Measurements from ENCODE around the gene PSMC3IP.
"Not testable (repeated sequence)": the region's sequence is repeated elsewhere in the genome, so short reads cannot be mapped to it uniquely, and the experiment has no call there.

PSMC3IP gene

DNA sequence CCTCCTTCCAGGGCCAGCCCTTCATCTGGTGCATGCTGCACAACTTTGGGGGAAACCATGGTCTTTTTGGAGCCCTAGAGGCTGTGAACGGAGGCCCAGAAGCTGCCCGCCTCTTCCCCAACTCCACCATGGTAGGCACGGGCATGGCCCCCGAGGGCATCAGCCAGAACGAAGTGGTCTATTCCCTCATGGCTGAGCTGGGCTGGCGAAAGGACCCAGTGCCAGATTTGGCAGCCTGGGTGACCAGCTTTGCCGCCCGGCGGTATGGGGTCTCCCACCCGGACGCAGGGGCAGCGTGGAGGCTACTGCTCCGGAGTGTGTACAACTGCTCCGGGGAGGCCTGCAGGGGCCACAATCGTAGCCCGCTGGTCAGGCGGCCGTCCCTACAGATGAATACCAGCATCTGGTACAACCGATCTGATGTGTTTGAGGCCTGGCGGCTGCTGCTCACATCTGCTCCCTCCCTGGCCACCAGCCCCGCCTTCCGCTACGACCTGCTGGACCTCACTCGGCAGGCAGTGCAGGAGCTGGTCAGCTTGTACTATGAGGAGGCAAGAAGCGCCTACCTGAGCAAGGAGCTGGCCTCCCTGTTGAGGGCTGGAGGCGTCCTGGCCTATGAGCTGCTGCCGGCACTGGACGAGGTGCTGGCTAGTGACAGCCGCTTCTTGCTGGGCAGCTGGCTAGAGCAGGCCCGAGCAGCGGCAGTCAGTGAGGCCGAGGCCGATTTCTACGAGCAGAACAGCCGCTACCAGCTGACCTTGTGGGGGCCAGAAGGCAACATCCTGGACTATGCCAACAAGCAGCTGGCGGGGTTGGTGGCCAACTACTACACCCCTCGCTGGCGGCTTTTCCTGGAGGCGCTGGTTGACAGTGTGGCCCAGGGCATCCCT lies 34.1 kb downstream of the PSMC3IP start:
- no peak overlapping the region for H3K27ac ChIP-seq
- no peak overlapping the region for H2AFZ ChIP-seq
- no peaks in the 10 kb centered on the region for H3K79me2 ChIP-seq
- no peaks in the 10 kb centered on the region for H3K9me3 ChIP-seq (ENCODE audit: control insufficient read depth, low read length)
- H3K27me3 ChIP-seq (ENCODE audit: control insufficient read depth, insufficient read depth, low read length) = no peaks in the 10 kb centered on the region
- no peaks in the 10 kb centered on the region for H3K4me1 ChIP-seq
- no peak overlapping the region for H3K4me3 ChIP-seq (ENCODE audit: low read depth, low read length)
- no peaks in the 10 kb centered on the region for H3K36me3 ChIP-seq (ENCODE audit: control insufficient read depth, insufficient read depth, low read length)
- H3K4me2 ChIP-seq (ENCODE audit: low read length) = no peak overlapping the region
- no peak overlapping the region for H3K9ac ChIP-seq
- TF ChIP-seq, protein P1, sequence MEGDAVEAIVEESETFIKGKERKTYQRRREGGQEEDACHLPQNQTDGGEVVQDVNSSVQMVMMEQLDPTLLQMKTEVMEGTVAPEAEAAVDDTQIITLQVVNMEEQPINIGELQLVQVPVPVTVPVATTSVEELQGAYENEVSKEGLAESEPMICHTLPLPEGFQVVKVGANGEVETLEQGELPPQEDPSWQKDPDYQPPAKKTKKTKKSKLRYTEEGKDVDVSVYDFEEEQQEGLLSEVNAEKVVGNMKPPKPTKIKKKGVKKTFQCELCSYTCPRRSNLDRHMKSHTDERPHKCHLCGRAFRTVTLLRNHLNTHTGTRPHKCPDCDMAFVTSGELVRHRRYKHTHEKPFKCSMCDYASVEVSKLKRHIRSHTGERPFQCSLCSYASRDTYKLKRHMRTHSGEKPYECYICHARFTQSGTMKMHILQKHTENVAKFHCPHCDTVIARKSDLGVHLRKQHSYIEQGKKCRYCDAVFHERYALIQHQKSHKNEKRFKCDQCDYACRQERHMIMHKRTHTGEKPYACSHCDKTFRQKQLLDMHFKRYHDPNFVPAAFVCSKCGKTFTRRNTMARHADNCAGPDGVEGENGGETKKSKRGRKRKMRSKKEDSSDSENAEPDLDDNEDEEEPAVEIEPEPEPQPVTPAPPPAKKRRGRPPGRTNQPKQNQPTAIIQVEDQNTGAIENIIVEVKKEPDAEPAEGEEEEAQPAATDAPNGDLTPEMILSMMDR (IDR thresholded peaks at IDR 0.05) = no peak

DNA sequence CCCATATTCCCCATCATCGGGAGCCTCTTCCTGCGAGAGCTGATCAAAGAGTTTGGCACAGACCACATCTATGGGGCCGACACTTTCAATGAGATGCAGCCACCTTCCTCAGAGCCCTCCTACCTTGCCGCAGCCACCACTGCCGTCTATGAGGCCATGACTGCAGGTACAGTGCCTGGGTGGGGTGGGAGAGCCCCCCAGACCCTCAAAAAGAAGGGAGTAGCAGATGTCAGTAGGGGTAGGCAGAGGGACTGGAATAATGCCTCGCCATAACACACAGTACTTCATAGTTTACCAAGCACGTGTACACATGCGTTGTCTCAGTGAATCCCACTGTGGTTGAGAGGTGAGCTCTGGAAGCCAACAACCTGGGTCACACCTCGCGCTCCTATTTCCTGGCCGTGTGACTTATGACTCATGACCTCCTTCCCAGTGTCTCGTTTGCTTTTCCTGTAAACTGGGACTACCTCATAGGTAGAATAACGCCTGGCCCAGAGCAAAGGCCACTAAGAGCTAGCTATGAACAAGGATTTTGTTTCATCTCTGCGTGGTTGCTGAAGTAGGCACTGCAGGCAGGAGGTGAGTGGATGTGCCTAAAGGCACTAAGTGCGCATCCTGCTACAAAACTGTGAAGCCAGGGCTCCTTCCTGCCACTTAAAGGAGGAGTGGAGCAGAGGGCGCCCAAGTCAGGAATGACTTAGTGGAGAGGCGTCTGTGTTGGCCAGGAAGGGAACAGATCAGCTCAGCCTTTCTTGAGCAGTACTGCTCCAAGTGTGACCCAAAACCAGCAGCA lies 36.3 kb downstream of the PSMC3IP start:
- H3K79me2 ChIP-seq = no peaks in the 10 kb centered on the region
- H3K9me3 ChIP-seq (ENCODE audit: control insufficient read depth, low read length) = no peaks in the 10 kb centered on the region
- H3K4me2 ChIP-seq (ENCODE audit: low read length) = no peak overlapping the region
- no peak overlapping the region for H3K9ac ChIP-seq
- H3K36me3 ChIP-seq (ENCODE audit: control insufficient read depth, insufficient read depth, low read length) = no peaks in the 10 kb centered on the region
- no peaks in the 10 kb centered on the region for H3K27me3 ChIP-seq (ENCODE audit: control insufficient read depth, insufficient read depth, low read length)
- H3K4me3 ChIP-seq (ENCODE audit: low read depth, low read length) = no peak overlapping the region
- H2AFZ ChIP-seq = no peak overlapping the region
- TF ChIP-seq, protein P1 (IDR thresholded peaks at IDR 0.05) = no peak
- H3K4me1 ChIP-seq = no peaks in the 10 kb centered on the region
- no peak overlapping the region for H3K27ac ChIP-seq

DNA sequence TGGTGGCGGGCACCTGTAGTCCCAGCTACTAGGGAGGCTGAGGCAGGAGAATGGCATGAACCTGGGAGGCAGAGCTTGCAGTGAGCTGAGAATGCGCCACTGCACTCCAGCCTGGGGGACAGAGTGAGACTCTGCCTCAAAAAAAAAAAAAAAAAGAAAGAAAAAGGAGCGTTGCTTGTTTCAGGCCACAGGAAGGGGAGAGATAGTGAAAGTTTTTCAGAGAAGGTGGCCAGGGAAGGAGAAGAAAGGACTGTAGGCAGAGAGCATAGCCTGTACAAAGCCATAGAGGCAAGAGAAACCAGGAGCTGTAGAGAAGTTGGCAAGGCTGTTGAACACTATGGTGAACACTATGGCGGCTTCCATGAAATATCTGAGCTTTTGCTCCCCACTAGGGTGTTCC lies 37.0 kb downstream of the PSMC3IP start:
- not testable (repeated sequence) for H3K9me3 ChIP-seq (ENCODE audit: control insufficient read depth, low read length); H3K4me1 ChIP-seq; H3K9ac ChIP-seq; H3K36me3 ChIP-seq (ENCODE audit: control insufficient read depth, insufficient read depth, low read length); H3K4me3 ChIP-seq (ENCODE audit: low read depth, low read length); H3K27me3 ChIP-seq (ENCODE audit: control insufficient read depth, insufficient read depth, low read length); H3K4me2 ChIP-seq (ENCODE audit: low read length); H2AFZ ChIP-seq; H3K27ac ChIP-seq; H3K79me2 ChIP-seq

DNA sequence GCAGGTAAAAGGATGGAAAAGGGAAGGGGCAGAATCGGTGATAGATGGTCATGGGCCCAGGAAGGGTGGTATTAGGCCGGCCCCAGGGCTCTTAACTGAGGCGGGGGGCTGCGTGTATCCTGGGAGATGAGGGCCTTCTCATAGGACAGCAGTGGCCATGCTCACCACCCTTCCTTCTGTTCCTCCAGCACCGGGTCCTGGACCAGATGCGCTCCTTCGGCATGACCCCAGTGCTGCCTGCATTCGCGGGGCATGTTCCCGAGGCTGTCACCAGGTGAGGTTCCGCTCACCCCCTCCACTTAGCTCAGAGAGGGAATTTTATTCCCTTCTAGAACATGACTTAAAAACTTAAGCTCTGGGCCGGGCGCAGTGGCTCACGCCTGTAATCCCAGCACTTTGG lies 39.0 kb downstream of the PSMC3IP start:
- TF ChIP-seq, protein P1 (IDR thresholded peaks at IDR 0.05) = no peak
- no peaks in the 10 kb centered on the region for H3K27me3 ChIP-seq (ENCODE audit: control insufficient read depth, insufficient read depth, low read length)
- no peaks in the 10 kb centered on the region for H3K36me3 ChIP-seq (ENCODE audit: control insufficient read depth, insufficient read depth, low read length)

DNA sequence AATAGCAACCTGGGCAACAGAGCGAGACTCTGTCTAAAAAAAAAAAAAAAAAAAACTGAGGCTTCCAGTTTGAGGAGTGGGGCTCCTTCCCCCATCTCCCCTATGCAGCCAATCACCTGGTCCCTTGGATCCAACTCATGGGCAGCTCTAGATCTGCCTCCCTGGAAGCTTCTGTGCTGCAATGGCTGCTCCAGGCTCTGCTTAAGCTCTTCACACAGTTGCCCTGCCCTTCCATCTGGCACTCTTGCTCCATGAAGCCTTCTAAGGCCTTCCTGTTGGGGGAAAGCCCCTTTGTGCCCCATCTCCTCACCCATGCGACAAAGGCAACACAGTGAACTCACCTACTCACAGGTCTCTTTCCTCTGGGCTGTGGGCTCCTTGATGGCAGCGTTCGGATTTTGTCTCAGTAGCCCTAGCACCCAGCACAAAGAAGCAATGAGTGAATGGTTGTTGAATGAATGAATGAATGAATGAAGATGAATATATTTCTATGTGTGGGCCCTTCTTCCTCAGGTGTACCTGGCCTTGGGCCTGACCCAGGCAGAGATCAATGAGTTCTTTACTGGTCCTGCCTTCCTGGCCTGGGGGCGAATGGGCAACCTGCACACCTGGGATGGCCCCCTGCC lies 39.6 kb downstream of the PSMC3IP start:
- no peak overlapping the region for H3K27ac ChIP-seq
- H3K9ac ChIP-seq = no peak overlapping the region

More for the DNA sequence above, 39.0 kb downstream of the PSMC3IP start:
- H3K9me3 ChIP-seq (ENCODE audit: control insufficient read depth, low read length) = no peaks in the 10 kb centered on the region
- peaks cover 4% of the 10 kb centered on the region for H3K4me1 ChIP-seq
- H2AFZ ChIP-seq = no peak overlapping the region
- H3K27ac ChIP-seq = no peak overlapping the region
- H3K9ac ChIP-seq = no peak overlapping the region
- no peaks in the 10 kb centered on the region for H3K79me2 ChIP-seq
- no peak overlapping the region for H3K4me2 ChIP-seq (ENCODE audit: low read length)
- no peak overlapping the region for H3K4me3 ChIP-seq (ENCODE audit: low read depth, low read length)

More for the DNA sequence above, 39.6 kb downstream of the PSMC3IP start:
- TF ChIP-seq, protein P1 (IDR thresholded peaks at IDR 0.05) = no peak
- no peak overlapping the region for H3K4me2 ChIP-seq (ENCODE audit: low read length)
- H3K27me3 ChIP-seq (ENCODE audit: control insufficient read depth, insufficient read depth, low read length) = no peaks in the 10 kb centered on the region
- H2AFZ ChIP-seq = no peak overlapping the region
- no peaks in the 10 kb centered on the region for H3K9me3 ChIP-seq (ENCODE audit: control insufficient read depth, low read length)
- no peaks in the 10 kb centered on the region for H3K79me2 ChIP-seq
- H3K36me3 ChIP-seq (ENCODE audit: control insufficient read depth, insufficient read depth, low read length) = no peaks in the 10 kb centered on the region
- peaks cover 4% of the 10 kb centered on the region for H3K4me1 ChIP-seq
- H3K4me3 ChIP-seq (ENCODE audit: low read depth, low read length) = no peak overlapping the region

Measured in parathyroid adenoma (tissue), 2 donors.